ENCODE results near the gene TRAPPC3L.

GRCh38 chr6:116586276-116586675 lies 40.8 kb upstream of the TRAPPC3L start:
- TF ChIP-seq CTCF (IDR thresholded peaks at IDR 0.05) (no peak), FOXS1 (CRISPR knock-in tag; IDR thresholded peaks at IDR 0.05) (no peak), CEBPB (IDR thresholded peaks at IDR 0.05) (no peak), KDM5A (IDR thresholded peaks at IDR 0.05) (no peak), E2F6 (IDR thresholded peaks at IDR 0.05; ENCODE audit: borderline replicate concordance, low read depth) (no peak), ZFP36 (IDR thresholded peaks at IDR 0.05; ENCODE audit: borderline replicate concordance, partially characterized antibody) (no peak), CBX2 (IDR thresholded peaks at IDR 0.05; ENCODE audit: borderline replicate concordance, low read depth) (no peak)

Data from A549 (cell line).